ENCODE measurements around the gene PTTG1IP.

DNA sequence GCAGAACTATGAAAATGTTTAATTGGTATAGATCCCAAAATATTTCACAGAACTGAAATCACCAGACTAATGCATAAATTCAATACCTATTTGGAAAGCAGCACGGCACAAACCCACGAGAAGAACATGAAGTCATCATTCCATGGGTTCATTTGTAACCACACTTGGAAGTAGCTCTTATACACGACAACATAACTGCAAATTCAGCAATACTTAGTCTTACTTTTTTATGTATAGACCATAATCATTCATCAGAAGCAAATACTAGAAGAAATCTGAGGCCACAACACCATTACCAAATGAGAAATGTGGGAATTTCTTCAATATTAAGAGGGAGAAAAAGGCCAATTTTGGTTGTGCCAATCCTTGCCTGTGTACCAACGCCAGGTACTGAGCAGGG is 67.6 kb downstream of the PTTG1IP start:
- TF ChIP-seq, protein P1, sequence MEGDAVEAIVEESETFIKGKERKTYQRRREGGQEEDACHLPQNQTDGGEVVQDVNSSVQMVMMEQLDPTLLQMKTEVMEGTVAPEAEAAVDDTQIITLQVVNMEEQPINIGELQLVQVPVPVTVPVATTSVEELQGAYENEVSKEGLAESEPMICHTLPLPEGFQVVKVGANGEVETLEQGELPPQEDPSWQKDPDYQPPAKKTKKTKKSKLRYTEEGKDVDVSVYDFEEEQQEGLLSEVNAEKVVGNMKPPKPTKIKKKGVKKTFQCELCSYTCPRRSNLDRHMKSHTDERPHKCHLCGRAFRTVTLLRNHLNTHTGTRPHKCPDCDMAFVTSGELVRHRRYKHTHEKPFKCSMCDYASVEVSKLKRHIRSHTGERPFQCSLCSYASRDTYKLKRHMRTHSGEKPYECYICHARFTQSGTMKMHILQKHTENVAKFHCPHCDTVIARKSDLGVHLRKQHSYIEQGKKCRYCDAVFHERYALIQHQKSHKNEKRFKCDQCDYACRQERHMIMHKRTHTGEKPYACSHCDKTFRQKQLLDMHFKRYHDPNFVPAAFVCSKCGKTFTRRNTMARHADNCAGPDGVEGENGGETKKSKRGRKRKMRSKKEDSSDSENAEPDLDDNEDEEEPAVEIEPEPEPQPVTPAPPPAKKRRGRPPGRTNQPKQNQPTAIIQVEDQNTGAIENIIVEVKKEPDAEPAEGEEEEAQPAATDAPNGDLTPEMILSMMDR (IDR thresholded peaks at IDR 0.05) = no peak
- TF ChIP-seq POLR2A (IDR thresholded peaks at IDR 0.05) (no peak), POLR2AphosphoS5 (IDR thresholded peaks at IDR 0.05) (no peak), EP300 (IDR thresholded peaks at IDR 0.05) (no peak)

All from stomach (tissue), 4 donors.